Ishikawa (cell line): ENCODE measurements around the gene MUC5B.

Experiments
- CEBPB ChIP-seq: IDR thresholded peaks from 2 replicates; pipeline ENCODE4 v1.6.1; 2012
- CREB1 ChIP-seq: IDR thresholded peaks from 2 replicates; pipeline ENCODE4 v1.6.1; 2012; ENCODE audit warnings: low read depth
- EGR1 ChIP-seq: IDR thresholded peaks from 2 replicates; pipeline ENCODE4 v1.6.1; 2012
- EP300 ChIP-seq: IDR thresholded peaks from 2 replicates; pipeline ENCODE4 v1.6.1; 2012; ENCODE audit warnings: borderline replicate concordance
- FOXM1 ChIP-seq: IDR thresholded peaks from 2 replicates; pipeline ENCODE4 v1.6.1; 2012; ENCODE audit warnings: low read depth, borderline replicate concordance
- NFIC ChIP-seq: IDR thresholded peaks from 2 replicates; pipeline ENCODE4 v1.6.1; 2012
- RAD21 ChIP-seq: IDR thresholded peaks from 2 replicates; pipeline ENCODE4 v1.6.1; 2012; ENCODE audit warnings: low read depth
- TAF1 ChIP-seq: IDR thresholded peaks from 2 replicates; pipeline ENCODE4 v1.6.1; 2012; ENCODE audit warnings: low read depth, mild to moderate bottlenecking
- TCF12 ChIP-seq: IDR thresholded peaks from 2 replicates; pipeline ENCODE4 v1.6.1; 2012; ENCODE audit warnings: low read depth
- TEAD4 ChIP-seq: IDR thresholded peaks from 2 replicates; pipeline ENCODE4 v1.6.1; 2012
- YY1 ChIP-seq: IDR thresholded peaks from 2 replicates; pipeline ENCODE4 v1.6.1; 2012; ENCODE audit warnings: low read depth
- ZBTB7A ChIP-seq: IDR thresholded peaks from 2 replicates; pipeline ENCODE4 v1.6.1; 2012; ENCODE audit warnings: low read depth
- TF ChIP-seq, protein P1 (sequence below): IDR thresholded peaks from 2 replicates; pipeline ENCODE4 v1.6.1; 2012; ENCODE audit warnings: low read depth, mild to moderate bottlenecking
- TF ChIP-seq, protein P2 (sequence below): IDR thresholded peaks from 2 replicates; pipeline ENCODE4 v1.6.1; 2012
- TF ChIP-seq, protein P3 (sequence below): IDR thresholded peaks from 2 replicates; pipeline ENCODE4 v1.6.1; 2012

MUC5B gene

DNA sequence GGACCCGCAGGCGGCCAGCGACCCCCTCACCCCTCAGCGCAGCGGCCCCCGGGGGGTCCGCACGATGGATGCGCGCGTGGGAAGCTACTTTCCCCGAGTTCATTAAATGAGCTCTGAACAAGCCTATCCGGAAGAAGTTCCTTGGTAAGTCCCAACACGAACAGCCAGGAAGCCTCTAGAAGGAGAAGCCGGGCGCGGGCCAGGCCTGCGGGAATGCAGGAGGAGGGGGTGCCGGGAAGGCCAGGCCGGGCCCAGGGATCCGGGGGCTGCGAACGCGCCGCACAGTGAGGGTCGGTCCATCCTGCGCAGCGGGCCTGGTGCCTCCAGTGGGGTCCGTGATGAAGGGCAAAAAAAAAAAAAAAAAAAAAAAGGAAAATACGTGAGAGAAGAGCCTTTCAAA, 49.7 kb downstream of the MUC5B start:
- no peak for TF ChIP-seq TEAD4
- no peak for TF ChIP-seq EP300
- TF ChIP-seq NFIC = no peak
- TF ChIP-seq TCF12 = no peak
- TF ChIP-seq CREB1 = no peak
- no peak for TF ChIP-seq FOXM1
- TF ChIP-seq, protein P1, sequence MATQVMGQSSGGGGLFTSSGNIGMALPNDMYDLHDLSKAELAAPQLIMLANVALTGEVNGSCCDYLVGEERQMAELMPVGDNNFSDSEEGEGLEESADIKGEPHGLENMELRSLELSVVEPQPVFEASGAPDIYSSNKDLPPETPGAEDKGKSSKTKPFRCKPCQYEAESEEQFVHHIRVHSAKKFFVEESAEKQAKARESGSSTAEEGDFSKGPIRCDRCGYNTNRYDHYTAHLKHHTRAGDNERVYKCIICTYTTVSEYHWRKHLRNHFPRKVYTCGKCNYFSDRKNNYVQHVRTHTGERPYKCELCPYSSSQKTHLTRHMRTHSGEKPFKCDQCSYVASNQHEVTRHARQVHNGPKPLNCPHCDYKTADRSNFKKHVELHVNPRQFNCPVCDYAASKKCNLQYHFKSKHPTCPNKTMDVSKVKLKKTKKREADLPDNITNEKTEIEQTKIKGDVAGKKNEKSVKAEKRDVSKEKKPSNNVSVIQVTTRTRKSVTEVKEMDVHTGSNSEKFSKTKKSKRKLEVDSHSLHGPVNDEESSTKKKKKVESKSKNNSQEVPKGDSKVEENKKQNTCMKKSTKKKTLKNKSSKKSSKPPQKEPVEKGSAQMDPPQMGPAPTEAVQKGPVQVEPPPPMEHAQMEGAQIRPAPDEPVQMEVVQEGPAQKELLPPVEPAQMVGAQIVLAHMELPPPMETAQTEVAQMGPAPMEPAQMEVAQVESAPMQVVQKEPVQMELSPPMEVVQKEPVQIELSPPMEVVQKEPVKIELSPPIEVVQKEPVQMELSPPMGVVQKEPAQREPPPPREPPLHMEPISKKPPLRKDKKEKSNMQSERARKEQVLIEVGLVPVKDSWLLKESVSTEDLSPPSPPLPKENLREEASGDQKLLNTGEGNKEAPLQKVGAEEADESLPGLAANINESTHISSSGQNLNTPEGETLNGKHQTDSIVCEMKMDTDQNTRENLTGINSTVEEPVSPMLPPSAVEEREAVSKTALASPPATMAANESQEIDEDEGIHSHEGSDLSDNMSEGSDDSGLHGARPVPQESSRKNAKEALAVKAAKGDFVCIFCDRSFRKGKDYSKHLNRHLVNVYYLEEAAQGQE = no peak
- TF ChIP-seq, protein P2, sequence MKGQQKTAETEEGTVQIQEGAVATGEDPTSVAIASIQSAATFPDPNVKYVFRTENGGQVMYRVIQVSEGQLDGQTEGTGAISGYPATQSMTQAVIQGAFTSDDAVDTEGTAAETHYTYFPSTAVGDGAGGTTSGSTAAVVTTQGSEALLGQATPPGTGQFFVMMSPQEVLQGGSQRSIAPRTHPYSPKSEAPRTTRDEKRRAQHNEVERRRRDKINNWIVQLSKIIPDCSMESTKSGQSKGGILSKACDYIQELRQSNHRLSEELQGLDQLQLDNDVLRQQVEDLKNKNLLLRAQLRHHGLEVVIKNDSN = no peak
- TF ChIP-seq, protein P3, sequence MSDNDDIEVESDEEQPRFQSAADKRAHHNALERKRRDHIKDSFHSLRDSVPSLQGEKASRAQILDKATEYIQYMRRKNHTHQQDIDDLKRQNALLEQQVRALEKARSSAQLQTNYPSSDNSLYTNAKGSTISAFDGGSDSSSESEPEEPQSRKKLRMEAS = no peak
- no peak for TF ChIP-seq TAF1
- TF ChIP-seq EGR1 = no peak
- no peak for TF ChIP-seq ZBTB7A
- TF ChIP-seq YY1 = no peak
- no peak for TF ChIP-seq CEBPB
- TF ChIP-seq RAD21 = no peak

DNA sequence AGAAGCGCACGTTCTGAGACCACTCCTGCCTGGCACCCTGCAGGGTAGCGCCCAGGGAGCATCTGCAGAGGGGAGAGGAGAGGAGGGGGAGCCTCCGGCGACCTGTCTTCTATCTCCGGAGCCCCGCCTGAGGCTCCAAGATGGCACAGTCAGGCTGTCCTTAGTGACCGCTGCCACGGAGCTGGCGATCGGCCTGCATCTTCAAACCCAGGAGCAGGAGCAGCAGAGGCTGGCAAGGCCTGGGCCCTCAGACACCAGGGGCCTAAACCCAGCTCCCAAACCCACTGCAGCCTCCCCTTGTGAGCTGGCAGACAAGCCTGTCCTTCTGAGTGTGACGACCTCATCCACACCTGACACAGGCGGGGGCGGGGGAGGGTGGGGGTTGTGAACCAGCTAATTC, 51.6 kb downstream of the MUC5B start:
- TF ChIP-seq TAF1 = no peak
- TF ChIP-seq YY1 = no peak
- TF ChIP-seq EP300 = no peak
- no peak for TF ChIP-seq CEBPB
- TF ChIP-seq, protein P3 = no peak
- TF ChIP-seq, protein P1 = no peak
- no peak for TF ChIP-seq CREB1
- no peak for TF ChIP-seq TCF12
- no peak for TF ChIP-seq EGR1

DNA sequence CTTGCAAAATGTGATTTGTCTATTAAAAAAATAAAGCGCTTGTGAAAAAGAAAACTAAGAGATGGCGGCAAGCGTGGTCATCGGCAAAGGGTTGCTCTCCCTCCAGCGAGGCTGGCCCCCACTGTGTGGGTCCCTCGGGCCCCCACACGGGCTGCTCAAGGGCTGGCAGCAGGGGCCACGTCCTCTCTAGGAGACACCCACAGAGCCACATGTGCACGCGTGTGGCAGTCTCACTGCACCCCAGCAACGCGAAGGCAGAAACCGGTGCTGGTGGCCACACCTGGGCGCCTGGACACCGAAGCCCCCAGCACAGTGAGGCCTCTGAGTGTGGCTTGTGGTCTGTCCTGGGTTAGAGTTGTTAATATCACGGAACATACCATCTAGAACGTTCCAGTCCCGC, 52.2 kb downstream of the MUC5B start:
- TF ChIP-seq, protein P2 = no peak
- no peak for TF ChIP-seq TEAD4
- TF ChIP-seq, protein P3 = no peak
- TF ChIP-seq TCF12 = no peak
- TF ChIP-seq YY1 = no peak
- TF ChIP-seq EGR1 = no peak
- TF ChIP-seq, protein P1 = no peak
- no peak for TF ChIP-seq ZBTB7A
- TF ChIP-seq TAF1 = no peak
- no peak for TF ChIP-seq FOXM1
- TF ChIP-seq EP300 = no peak
- no peak for TF ChIP-seq CEBPB
- TF ChIP-seq RAD21 = no peak
- TF ChIP-seq NFIC = no peak
- no peak for TF ChIP-seq CREB1

DNA sequence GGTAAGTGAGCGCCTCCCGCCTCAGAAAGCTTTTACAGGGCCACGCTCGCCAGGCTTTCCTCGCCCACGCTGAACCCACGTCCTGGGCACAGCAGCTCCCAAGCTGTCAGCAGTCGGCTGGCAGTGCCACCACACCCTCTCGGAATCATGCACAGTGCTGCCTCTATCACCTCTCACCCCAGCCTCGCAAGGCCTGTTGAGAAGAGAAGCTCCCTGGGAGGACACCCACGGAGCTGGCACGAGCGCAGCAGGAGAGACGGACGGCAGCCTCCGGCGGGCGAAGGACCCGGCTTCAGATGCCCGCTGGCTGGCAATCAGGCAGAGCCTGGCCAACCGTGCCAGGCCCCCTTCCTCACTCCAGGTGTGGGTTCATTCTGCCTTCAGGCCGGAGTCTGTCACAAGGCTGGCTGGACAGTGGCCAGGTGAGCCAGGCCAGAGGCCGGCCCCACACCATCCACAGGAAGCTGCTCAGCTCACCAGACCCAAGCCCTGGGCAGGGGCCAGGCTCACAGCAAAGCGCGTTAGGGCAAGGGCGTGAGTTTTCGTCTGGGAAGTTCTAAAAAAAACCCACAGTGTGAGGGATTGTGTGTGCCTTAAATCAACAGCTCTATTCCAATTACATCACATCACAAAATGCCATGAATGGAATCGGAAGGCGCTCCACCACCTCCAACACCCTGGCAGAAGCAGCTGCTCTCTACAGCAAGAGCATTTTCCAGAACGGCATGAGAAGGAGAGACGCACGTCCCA, 53.4 kb downstream of the MUC5B start:
- TF ChIP-seq EP300 (no peak), NFIC (no peak), FOXM1 (no peak), YY1 (no peak), CREB1 (no peak), TCF12 (no peak), CEBPB (no peak), ZBTB7A (no peak), EGR1 (no peak), TEAD4 (no peak), TAF1 (no peak), RAD21 (no peak)
- TF ChIP-seq, protein P1 = no peak
- TF ChIP-seq, protein P3 = no peak
- TF ChIP-seq, protein P2 = no peak
